ENCODE results near the gene B9D2. TPM values are rescaled to one million over a fixed set of nuclear protein-coding genes. Genes with fewer than 3 reads are reported as not detected.

The B9D2 gene
- total and polyA plus RNA-seq, 2 experiments from 2014 or later = 6.0 to 9.6 TPM

DNA sequence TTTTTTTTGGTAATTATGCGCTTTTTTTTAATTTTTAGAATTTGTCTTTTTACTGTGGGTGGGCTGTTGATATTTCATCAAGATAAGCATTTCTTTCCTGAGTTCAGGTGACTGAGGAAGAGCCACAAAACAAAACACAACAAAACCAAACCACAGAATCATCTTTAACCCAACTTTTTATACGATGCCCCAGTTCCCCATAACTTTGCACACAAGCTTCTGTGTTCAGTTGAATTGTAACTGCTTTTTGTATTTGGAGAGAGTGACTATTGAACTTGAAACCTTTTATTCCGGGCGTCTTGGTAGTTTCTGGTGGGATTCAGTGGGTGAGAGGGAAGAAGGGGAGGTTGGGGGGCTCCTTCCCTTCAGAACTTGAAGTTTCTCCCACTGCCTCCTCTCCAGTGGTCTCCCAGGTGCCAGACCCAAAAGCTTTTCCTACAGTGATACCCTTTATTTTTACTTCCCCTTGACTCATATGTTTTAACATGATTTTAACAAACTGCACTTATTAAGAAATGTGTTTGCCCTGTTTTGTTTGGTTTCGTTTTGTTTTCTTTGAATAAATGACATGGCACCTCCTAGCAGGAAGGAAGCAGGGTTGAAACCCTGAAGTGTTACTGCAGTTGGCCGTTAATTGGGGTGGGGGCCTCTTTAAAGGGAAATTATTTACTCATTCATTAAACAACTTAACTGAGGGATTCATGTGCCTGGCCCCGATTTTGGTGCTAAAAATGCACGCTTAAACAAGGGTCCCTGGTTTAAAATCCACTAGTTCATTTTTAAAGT is 56.7 kb downstream of the B9D2 start:
- Histone ChIP-seq H2AFZ (no peak overlapping the region), H3K79me2 (peaks cover 22% of the 10 kb centered on the region), H3K36me3 (replicated peaks; ENCODE audit: insufficient read depth, low read depth) (no peaks in the 10 kb centered on the region), H3K4me3 (no peak overlapping the region), H4K20me1 (ENCODE audit: insufficient read depth, poor library complexity, severe bottlenecking) (peaks cover 8% of the 10 kb centered on the region), H3K27me3 (no peaks in the 10 kb centered on the region), H3K27ac (peak overlapping the region; percentile 89), H3K4me2 (no peak overlapping the region), H3K9me3 (ENCODE audit: low read depth) (no peaks in the 10 kb centered on the region), H3K9me2 (replicated peaks; ENCODE audit: insufficient read depth) (no peaks in the 10 kb centered on the region), H3K4me1 (ENCODE audit: insufficient read depth) (peaks cover 21% of the 10 kb centered on the region)
- DNase-seq (ENCODE audit: low spot score) = no peak
- TF ChIP-seq EZH2phosphoT487 (IDR thresholded peaks at IDR 0.05; ENCODE audit: low read depth, severe bottlenecking, unreplicated experiment) (no peak), EZH2 (IDR thresholded peaks at IDR 0.05; ENCODE audit: borderline replicate concordance) (no peak)
- TF ChIP-seq, protein P1, sequence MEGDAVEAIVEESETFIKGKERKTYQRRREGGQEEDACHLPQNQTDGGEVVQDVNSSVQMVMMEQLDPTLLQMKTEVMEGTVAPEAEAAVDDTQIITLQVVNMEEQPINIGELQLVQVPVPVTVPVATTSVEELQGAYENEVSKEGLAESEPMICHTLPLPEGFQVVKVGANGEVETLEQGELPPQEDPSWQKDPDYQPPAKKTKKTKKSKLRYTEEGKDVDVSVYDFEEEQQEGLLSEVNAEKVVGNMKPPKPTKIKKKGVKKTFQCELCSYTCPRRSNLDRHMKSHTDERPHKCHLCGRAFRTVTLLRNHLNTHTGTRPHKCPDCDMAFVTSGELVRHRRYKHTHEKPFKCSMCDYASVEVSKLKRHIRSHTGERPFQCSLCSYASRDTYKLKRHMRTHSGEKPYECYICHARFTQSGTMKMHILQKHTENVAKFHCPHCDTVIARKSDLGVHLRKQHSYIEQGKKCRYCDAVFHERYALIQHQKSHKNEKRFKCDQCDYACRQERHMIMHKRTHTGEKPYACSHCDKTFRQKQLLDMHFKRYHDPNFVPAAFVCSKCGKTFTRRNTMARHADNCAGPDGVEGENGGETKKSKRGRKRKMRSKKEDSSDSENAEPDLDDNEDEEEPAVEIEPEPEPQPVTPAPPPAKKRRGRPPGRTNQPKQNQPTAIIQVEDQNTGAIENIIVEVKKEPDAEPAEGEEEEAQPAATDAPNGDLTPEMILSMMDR (IDR thresholded peaks at IDR 0.05; ENCODE audit: poor library complexity) = no peak
- WGBS (ENCODE audit: low lambda C conversion rate, missing lambda C conversion rate) = 91% methylated on average over 8 of the region's 8 CpGs

DNA sequence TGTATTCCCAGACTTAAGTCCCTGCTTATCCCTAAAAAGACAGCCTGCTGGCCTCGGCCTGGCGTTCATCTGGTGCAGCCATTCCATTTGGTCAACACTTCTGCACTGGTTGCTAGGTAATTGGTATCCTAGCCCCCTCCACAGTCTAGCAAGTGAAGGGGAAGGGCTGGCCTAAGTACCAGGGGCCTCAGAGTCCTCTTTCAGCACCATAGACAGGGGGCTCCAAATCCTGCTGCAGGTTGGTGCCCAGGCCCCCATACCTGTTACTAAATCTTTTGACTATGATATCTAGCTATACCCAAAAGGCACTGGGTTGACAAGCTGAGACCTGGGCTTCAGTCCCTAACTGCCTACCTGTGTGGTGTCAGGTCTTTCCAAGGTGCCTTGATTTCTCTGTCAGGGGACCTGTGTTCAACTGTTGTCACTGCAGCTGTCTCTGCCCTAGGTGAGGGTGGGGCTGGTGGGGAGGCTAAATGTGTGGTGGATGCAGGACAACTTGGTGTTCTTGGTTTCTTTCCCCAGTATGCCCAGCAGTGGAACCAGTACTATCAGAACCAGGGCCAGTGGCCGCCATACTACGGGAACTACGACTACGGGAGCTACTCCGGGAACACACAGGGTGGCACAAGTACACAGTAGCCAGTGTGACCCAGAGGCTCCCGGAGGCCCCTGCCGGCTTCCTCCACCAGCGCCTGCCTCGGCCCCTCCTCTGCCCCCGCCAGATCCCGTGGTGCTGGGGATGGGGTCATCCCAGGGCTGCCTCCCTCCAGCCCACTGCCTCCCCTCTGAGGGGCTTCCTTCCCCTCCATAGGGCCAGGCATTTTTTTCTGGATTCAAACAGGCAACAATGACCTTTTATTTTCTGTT is 57.8 kb downstream of the B9D2 start:
- Histone ChIP-seq H3K4me1 (ENCODE audit: insufficient read depth) (peaks cover 14% of the 10 kb centered on the region), H3K4me2 (no peak overlapping the region), H3K36me3 (replicated peaks; ENCODE audit: insufficient read depth, low read depth) (no peaks in the 10 kb centered on the region), H3K27ac (no peak overlapping the region), H3K4me3 (no peak overlapping the region), H3K27me3 (no peaks in the 10 kb centered on the region), H3K9me2 (replicated peaks; ENCODE audit: insufficient read depth) (no peaks in the 10 kb centered on the region), H4K20me1 (ENCODE audit: insufficient read depth, poor library complexity, severe bottlenecking) (no peaks in the 10 kb centered on the region), H3K79me2 (peaks cover 11% of the 10 kb centered on the region), H2AFZ (no peak overlapping the region), H3K9me3 (ENCODE audit: low read depth) (no peaks in the 10 kb centered on the region)
- DNase-seq (ENCODE audit: low spot score) = no peak
- TF ChIP-seq, protein P1 (IDR thresholded peaks at IDR 0.05; ENCODE audit: poor library complexity) = no peak
- WGBS (ENCODE audit: low lambda C conversion rate, missing lambda C conversion rate) = 94% methylated on average over 13 of the region's 13 CpGs

DNA sequence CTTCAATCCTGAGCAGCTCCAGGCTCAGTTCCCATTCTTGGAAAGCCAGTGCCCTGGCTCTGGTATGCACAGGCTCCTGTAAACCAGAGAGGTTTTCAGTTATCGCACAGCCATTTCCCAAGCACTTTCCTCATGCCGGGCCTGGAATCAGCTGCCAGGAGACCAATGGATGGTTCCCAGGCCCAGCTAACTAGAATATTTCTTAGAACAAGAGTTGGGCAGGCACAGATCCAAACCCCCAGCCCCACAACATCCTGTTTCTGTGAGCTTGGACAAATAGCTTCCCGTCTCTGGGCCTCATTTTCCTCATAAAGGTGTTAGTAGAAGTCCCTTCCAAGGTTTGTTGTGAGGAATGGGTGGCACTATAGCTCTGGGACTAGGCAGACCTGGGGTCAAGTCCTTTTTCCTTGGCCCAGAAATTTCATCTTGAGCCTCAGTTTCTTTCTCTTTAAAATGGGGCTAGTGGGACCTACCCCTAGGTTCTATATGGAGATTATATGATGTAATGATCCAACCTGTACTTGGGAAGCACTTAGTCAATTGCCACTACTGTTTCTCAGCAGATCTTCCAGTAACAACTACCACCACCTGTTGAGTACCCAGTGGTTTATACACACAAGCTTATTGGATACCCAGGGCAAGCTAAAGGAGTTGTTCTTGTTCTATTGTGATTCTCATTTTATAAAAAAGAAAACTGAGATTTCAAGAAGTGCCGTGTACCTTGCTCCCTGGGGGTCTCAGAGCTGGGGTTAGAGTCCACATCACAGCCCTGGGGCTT is 59.1 kb downstream of the B9D2 start:
- Histone ChIP-seq H3K4me2 (no peak overlapping the region), H3K4me1 (ENCODE audit: insufficient read depth) (peaks cover 10% of the 10 kb centered on the region), H3K9me3 (ENCODE audit: low read depth) (no peaks in the 10 kb centered on the region), H3K9me2 (replicated peaks; ENCODE audit: insufficient read depth) (no peaks in the 10 kb centered on the region), H3K27me3 (no peaks in the 10 kb centered on the region), H4K20me1 (ENCODE audit: insufficient read depth, poor library complexity, severe bottlenecking) (no peaks in the 10 kb centered on the region), H3K4me3 (no peak overlapping the region), H2AFZ (no peak overlapping the region), H3K36me3 (replicated peaks; ENCODE audit: insufficient read depth, low read depth) (no peaks in the 10 kb centered on the region), H3K79me2 (peaks cover 12% of the 10 kb centered on the region), H3K27ac (no peak overlapping the region)
- TF ChIP-seq EZH2phosphoT487 (IDR thresholded peaks at IDR 0.05; ENCODE audit: low read depth, severe bottlenecking, unreplicated experiment) (no peak), EZH2 (IDR thresholded peaks at IDR 0.05; ENCODE audit: borderline replicate concordance) (no peak)
- TF ChIP-seq, protein P1 (IDR thresholded peaks at IDR 0.05; ENCODE audit: poor library complexity) = no peak
- WGBS (ENCODE audit: low lambda C conversion rate, missing lambda C conversion rate) = 91% methylated on average over 4 of the region's 4 CpGs
- DNase-seq (ENCODE audit: low spot score) = no peak

Other genes with a start within 250 kb of the B9D2 start
- gene CYP2F1, start 249.7 kb downstream of the B9D2 start, total RNA-seq = not detected in 2 replicates
- not detected in 2 replicates for gene CYP2F1, start 249.7 kb downstream of the B9D2 start, polyA plus RNA-seq
- gene CYP2S1, start 170.9 kb downstream of the B9D2 start, total RNA-seq = 8.5 and 11.6 TPM in 2 replicates
- gene CYP2S1, start 170.9 kb downstream of the B9D2 start, polyA plus RNA-seq = 23.7 and 26.0 TPM in 2 replicates
- 35.0 and 45.9 TPM in 2 replicates for gene AXL, start 144.9 kb downstream of the B9D2 start, total RNA-seq
- 15.0 and 17.3 TPM in 2 replicates for gene AXL, start 144.9 kb downstream of the B9D2 start, polyA plus RNA-seq
- gene HNRNPUL1, start 99.8 kb downstream of the B9D2 start, total RNA-seq = 92.8 and 98.5 TPM in 2 replicates
- 111 and 115 TPM in 2 replicates for gene HNRNPUL1, start 99.8 kb downstream of the B9D2 start, polyA plus RNA-seq
- 11.4 and 15.1 TPM in 2 replicates for gene CCDC97, start 54.0 kb downstream of the B9D2 start, total RNA-seq
- gene CCDC97, start 54.0 kb downstream of the B9D2 start, polyA plus RNA-seq = 24.4 and 32.7 TPM in 2 replicates
- gene TGFB1, start 10.2 kb downstream of the B9D2 start, total RNA-seq = 15.7 and 17.1 TPM in 2 replicates
- 122 and 152 TPM in 2 replicates for gene TGFB1, start 10.2 kb downstream of the B9D2 start, polyA plus RNA-seq
- 23.6 and 27.5 TPM in 2 replicates for gene TMEM91, start 12.4 kb upstream of the B9D2 start, total RNA-seq
- 51.8 and 55.7 TPM in 2 replicates for gene TMEM91, start 12.4 kb upstream of the B9D2 start, polyA plus RNA-seq
- gene EXOSC5, start 33.2 kb upstream of the B9D2 start, total RNA-seq = 7.4 and 13.7 TPM in 2 replicates
- gene EXOSC5, start 33.2 kb upstream of the B9D2 start, polyA plus RNA-seq = 21.2 and 22.4 TPM in 2 replicates
- gene BCKDHA, start 33.7 kb upstream of the B9D2 start, total RNA-seq = 28.1 and 30.3 TPM in 2 replicates
- 30.3 and 39.6 TPM in 2 replicates for gene BCKDHA, start 33.7 kb upstream of the B9D2 start, polyA plus RNA-seq
- gene B3GNT8, start 63.2 kb upstream of the B9D2 start, total RNA-seq = 5.3 and 9.2 TPM in 2 replicates
- 14.6 and 17.7 TPM in 2 replicates for gene B3GNT8, start 63.2 kb upstream of the B9D2 start, polyA plus RNA-seq
- gene DMAC2, start 75.8 kb upstream of the B9D2 start, total RNA-seq = 54.7 and 62.0 TPM in 2 replicates
- 63.9 and 66.8 TPM in 2 replicates for gene DMAC2, start 75.8 kb upstream of the B9D2 start, polyA plus RNA-seq
- 2.3 and 3.7 TPM in 2 replicates for gene ERICH4, start 79.0 kb upstream of the B9D2 start, total RNA-seq
- 1.1 and 4.3 TPM in 2 replicates for gene ERICH4, start 79.0 kb upstream of the B9D2 start, polyA plus RNA-seq
- gene CEACAM21, start 212.0 kb upstream of the B9D2 start, total RNA-seq = 0.33 TPM in 1 of 2 replicates, not detected in the other
- gene CEACAM21, start 212.0 kb upstream of the B9D2 start, polyA plus RNA-seq = not detected in 2 replicates

Data from hepatocyte (in vitro differentiated cells).